Neural cell (in vitro differentiated cells): ENCODE data around the gene MAB21L4.

Experiments used
- EP300 ChIP-seq: fragments of 450-650 bp; conservative IDR thresholded peaks from 2 replicates; pipeline ENCODE4 v1.6.1; 2014; ENCODE audit warnings: antibody characterized with exemption, mild to moderate bottlenecking, moderate library complexity; ENCODE audit not compliant: poor library complexity, severe bottlenecking
- EZH2 ChIP-seq: fragments of 200-600, 300-800 bp; shearing (Covaris generic), sonication (generic); IDR thresholded peaks from 2 replicates; pipeline ENCODE4 v1.6.1; 2014; ENCODE audit warnings: antibody characterized with exemption, low read length, borderline replicate concordance, mild to moderate bottlenecking; ENCODE audit not compliant: insufficient read depth, poor library complexity, severe bottlenecking
- MXI1 ChIP-seq: fragments of 450-650 bp; conservative IDR thresholded peaks from 2 replicates; pipeline ENCODE4 v1.6.1; 2014; ENCODE audit warnings: antibody characterized with exemption, mild to moderate bottlenecking; ENCODE audit not compliant: poor library complexity, severe bottlenecking
- POLR2AphosphoS5 ChIP-seq: IDR thresholded peaks from 2 replicates; pipeline ENCODE4 v1.6.1; 2012
- RAD21 ChIP-seq: fragments of 450-650 bp; conservative IDR thresholded peaks from 2 replicates; pipeline ENCODE4 v1.6.1; 2014; ENCODE audit warnings: antibody characterized with exemption, mild to moderate bottlenecking, moderate library complexity
- SMC3 ChIP-seq: fragments of 450-650 bp; conservative IDR thresholded peaks from 2 replicates; pipeline ENCODE4 v1.6.1; 2014; ENCODE audit warnings: antibody characterized with exemption, mild to moderate bottlenecking, moderate library complexity; ENCODE audit not compliant: poor library complexity
- TAF1 ChIP-seq: IDR thresholded peaks from 2 replicates; pipeline ENCODE4 v1.6.1; 2012; ENCODE audit warnings: low read depth
- TF ChIP-seq, protein P1 (sequence below): fragments of 450-650 bp; IDR thresholded peaks from 2 replicates; pipeline ENCODE4 v1.5.1; 2014; ENCODE audit warnings: antibody characterized with exemption, mild to moderate bottlenecking, moderate library complexity; ENCODE audit not compliant: poor library complexity, severe bottlenecking
- TF ChIP-seq, protein P2 (sequence below): IDR thresholded peaks from 2 replicates; pipeline ENCODE4 v1.6.1; 2012; ENCODE audit warnings: borderline replicate concordance

DNA sequence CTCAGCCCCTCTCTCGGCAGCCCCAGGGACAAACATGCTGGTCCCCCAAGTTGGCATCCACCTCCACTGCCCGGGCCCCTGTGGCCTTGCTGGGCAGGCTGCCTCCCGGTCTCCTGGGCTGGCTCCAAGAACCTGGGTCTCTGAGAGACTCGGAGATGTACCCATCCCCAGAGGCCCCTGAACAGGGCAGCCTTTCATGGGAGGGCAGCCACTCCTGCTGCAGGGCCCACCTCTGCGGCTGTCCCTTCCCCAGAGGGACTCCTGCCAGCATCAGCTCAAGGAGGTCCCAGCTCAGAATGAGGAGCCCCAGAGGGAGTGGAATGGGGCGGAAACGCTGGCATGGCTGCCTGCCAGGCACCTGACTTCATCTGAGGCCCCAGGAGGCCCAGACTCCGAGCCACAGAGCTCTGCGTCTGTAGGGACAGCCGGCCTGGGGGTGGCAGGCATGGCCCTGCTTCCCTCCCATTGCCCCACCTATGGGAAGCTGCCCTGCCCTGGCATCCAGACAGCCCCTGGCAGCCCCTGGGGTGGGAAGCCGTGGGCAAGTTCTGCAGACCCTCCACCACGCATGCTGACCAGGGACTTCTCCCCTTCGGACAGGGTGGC is 9.3 kb upstream of the MAB21L4 start:
- TF ChIP-seq, protein P1, sequence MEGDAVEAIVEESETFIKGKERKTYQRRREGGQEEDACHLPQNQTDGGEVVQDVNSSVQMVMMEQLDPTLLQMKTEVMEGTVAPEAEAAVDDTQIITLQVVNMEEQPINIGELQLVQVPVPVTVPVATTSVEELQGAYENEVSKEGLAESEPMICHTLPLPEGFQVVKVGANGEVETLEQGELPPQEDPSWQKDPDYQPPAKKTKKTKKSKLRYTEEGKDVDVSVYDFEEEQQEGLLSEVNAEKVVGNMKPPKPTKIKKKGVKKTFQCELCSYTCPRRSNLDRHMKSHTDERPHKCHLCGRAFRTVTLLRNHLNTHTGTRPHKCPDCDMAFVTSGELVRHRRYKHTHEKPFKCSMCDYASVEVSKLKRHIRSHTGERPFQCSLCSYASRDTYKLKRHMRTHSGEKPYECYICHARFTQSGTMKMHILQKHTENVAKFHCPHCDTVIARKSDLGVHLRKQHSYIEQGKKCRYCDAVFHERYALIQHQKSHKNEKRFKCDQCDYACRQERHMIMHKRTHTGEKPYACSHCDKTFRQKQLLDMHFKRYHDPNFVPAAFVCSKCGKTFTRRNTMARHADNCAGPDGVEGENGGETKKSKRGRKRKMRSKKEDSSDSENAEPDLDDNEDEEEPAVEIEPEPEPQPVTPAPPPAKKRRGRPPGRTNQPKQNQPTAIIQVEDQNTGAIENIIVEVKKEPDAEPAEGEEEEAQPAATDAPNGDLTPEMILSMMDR: no peak
- TF ChIP-seq POLR2AphosphoS5 (no peak), RAD21 (no peak), EZH2 (no peak), EP300 (no peak), MXI1 (no peak), SMC3 (no peak), TAF1 (no peak)
- TF ChIP-seq, protein P2, sequence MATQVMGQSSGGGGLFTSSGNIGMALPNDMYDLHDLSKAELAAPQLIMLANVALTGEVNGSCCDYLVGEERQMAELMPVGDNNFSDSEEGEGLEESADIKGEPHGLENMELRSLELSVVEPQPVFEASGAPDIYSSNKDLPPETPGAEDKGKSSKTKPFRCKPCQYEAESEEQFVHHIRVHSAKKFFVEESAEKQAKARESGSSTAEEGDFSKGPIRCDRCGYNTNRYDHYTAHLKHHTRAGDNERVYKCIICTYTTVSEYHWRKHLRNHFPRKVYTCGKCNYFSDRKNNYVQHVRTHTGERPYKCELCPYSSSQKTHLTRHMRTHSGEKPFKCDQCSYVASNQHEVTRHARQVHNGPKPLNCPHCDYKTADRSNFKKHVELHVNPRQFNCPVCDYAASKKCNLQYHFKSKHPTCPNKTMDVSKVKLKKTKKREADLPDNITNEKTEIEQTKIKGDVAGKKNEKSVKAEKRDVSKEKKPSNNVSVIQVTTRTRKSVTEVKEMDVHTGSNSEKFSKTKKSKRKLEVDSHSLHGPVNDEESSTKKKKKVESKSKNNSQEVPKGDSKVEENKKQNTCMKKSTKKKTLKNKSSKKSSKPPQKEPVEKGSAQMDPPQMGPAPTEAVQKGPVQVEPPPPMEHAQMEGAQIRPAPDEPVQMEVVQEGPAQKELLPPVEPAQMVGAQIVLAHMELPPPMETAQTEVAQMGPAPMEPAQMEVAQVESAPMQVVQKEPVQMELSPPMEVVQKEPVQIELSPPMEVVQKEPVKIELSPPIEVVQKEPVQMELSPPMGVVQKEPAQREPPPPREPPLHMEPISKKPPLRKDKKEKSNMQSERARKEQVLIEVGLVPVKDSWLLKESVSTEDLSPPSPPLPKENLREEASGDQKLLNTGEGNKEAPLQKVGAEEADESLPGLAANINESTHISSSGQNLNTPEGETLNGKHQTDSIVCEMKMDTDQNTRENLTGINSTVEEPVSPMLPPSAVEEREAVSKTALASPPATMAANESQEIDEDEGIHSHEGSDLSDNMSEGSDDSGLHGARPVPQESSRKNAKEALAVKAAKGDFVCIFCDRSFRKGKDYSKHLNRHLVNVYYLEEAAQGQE: no peak
